NCI-H345 (cell line): ENCODE results near the gene TET2.

Experiments
- DNase-seq: peaks from one replicate; lab custom pipeline; 2025; lab: John Stamatoyannopoulos, UW

TET2 gene

GRCh38 chr4:105182211-105182610 lies 35.5 kb downstream of the TET2 start:
- no peak for DNase-seq

DNA sequence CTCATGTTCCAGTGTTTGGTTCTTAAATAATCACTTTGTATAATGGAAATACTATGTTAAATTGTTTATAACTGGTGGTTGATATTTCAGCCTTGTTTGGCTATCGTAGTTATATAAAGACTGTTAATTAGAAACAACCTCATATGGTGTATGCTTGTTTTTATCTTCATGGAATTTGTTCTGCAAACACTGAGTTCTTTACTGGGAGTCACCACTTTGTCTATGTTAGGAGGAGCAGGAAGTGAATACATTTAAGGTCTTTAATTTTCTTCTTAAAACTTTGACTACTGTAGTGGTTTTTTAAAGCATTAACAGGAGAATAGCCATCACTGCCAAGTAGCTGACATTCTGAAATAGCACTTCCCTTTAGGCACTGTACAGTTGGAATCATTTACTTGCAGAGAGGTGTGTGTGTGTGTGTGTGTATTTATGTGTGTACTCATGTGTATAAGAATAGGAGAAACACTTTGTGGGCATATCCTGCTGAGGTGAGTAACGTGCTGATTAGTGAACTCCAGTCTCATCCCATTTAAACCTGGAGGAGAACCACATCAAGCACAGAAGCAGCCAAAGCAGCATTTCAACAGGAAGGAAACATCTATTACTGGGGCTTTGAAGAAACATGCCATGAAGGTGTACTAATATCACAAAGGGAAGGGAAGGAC lies 37.8 kb downstream of the TET2 start:
- no peak for DNase-seq

DNA sequence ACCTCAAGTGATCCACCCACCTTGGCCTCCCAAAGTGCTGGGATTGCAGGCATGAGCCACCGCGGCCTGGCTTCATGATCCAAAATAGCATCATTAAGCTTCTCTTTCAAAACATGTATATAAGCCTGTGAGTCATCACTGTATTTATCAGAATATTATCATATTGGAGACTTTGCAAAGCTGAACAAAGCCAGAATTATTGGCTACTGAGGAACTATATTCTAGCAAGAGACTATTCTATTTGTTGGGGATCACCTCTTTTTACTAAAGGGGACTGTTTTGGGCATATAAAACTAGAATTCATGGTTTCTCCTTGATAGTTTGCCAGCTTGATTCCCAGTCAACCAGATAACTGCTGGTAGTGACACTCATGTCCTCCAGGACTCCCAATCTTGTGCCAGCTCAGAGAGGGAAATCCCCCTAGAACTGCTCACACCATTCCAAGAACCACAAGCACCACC lies 40.1 kb downstream of the TET2 start:
- no peak for DNase-seq

GRCh38 chr4:105189855-105190650 lies 43.4 kb downstream of the TET2 start:
- DNase-seq = no peak

DNA sequence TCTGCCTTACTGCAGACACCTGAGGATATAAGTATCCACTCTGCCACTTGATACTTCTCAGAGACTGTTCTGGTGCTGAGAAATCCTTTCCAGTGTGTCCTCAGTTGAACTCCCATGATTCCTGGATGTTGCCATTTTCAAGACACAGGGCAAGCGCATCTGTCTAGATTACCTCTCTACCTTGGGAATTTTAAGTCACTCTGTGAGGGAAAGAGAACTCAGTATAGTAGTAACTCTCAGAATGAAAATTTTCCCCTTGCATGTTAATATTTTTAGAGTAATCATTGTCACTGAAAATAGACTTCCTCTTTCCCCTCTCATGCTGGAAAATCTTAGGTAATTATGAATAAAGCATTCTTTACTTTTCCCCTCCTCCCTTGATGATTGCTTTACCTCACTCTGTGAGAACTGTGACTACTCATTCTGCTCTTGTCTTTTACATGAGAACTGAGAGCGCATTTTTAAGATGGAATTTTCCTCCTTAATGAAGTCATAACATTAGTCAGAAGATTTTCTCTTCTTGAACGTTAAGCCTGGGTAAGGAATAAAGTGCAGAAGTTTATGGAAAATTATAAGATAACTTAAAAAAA lies 45.0 kb downstream of the TET2 start:
- no peak for DNase-seq

DNA sequence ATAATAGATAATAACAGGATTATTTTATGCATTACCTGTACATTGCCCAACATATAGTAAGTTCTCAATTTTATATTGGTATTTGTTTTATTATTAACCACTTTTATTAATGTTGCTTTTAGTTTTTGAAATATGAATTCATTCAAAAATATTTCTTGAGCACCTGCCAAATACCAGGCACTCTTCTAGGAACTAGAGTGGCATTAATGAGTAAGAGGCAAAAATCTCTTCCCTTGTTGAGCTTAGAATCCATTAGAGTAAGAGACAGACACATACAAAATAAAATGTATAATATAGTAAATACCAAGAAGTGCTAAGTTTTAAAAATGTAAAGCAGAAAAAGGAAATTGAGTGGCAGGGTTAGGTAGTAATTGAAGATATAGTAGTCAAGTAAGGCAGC lies 45.8 kb downstream of the TET2 start:
- DNase-seq = no peak

GRCh38 chr4:105192910-105193309 lies 46.2 kb downstream of the TET2 start:
- DNase-seq = no peak

- no peak for DNase-seq
These were observed 46.9 kb downstream of the TET2 start for GRCh38 chr4:105193536-105193935.

DNA sequence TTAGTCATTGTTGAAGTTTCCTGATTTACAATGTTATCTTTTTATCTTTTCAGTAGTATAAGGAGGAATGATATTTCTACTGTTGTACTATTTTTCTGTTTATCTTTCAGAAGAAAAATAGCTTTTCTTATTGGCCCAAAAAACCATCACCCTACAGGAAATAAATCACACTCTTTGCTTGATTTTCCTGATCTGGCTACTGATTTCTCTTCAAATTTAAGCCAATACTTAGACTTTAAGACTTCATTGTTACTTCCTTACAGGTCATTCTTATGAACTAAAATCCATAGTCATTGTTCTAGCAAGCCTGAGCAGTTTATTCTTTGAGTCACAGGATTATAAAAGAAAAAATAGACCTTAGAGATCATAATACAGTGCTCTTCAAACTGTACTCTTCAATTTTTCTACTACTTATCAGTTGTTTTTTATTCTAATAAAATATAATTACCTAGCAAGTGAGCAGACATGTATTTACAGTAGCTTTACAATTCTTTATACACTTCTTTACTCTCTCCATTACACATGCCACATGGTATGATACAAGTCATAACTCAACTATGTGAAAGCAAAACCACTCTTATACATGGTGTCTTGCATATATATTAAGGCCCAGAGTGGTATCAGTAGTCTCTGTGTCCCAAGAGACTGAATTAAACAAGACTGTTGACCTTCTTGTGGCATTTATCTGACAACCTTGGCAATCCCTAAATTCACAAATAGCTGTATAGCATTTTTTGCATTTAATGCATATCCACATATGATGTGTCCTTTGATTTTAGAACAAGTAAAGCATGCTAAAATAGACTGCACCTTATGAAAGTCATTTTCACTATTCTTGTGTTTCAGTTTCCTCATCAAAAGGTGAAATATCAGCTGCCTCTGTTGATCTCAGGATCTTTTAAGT lies 47.9 kb downstream of the TET2 start:
- DNase-seq = no peak

DNA sequence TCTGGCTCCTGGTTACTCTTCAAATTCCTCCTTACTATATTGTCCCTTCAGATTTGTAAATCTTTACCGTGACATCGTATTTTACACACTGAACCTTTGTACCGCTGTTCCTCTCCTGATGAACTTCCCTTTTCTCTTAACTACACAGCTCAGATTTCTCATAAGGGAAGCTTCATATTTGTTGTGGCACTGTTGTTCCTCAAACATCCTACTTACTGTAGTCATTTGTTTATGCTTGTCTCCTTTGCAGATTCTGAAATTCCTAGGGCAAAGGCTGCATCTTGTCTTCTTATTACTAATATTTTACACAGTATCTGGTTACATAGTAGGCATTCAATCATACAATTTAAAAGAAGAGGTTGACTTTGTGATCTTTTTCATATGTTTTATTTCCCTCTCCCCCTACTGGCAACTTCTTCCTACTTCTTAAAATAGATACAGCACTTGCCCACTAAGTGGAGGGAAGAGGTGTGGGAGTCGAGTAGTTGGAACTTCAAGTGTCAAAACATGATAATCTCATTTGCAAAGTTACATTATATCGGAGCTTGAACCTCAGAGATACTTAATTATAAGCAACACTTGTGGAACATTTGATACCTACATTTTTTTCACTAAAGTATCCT lies 50.0 kb downstream of the TET2 start:
- no peak for DNase-seq

- DNase-seq = no peak
These were observed 51.1 kb downstream of the TET2 start for GRCh38 chr4:105197777-105198176.

DNA sequence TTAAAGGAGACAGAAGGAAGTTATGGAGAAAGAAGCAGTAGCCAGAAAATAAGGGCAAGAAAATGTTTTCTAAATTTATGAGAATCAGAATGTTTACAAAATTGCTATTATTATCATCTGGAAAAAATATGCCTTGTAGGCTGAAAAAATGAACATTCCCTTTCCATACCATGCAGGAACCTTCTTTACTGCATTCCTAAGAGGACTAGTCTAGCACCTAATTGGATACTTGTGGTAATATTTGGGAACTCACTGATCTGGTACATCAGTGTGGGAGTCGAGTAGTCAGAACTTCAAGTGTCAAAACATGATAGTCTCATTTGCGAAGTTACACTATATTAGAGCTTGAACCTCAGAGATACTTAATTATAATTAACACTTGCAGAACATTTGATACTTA lies 51.9 kb downstream of the TET2 start:
- DNase-seq = no peak

GRCh38 chr4:105206214-105206613 lies 59.5 kb downstream of the TET2 start:
- DNase-seq = no peak

DNA sequence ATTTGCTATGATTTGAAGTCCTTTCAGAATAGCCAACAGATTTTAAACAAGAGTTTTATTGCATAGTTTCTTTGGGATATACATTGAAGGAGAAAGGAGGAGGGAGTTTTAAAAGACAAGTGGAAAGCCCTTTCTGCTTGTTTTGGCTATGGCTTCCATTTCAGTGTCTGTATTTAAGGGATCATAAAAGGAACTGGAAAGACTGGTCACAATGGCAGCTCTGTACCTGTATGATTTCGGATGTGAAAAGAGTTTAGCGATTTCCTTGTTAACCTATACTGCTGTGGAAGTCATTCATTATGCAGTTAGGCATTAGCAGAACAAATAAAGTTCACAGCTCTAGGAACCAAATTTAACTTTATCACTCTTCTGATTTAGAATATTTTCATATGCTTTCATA lies 60.7 kb downstream of the TET2 start:
- no peak for DNase-seq

- DNase-seq = no peak
These were observed 61.9 kb downstream of the TET2 start for GRCh38 chr4:105208561-105208960.

- no peak for DNase-seq
These were observed 64.2 kb downstream of the TET2 start for GRCh38 chr4:105210916-105211315.

DNA sequence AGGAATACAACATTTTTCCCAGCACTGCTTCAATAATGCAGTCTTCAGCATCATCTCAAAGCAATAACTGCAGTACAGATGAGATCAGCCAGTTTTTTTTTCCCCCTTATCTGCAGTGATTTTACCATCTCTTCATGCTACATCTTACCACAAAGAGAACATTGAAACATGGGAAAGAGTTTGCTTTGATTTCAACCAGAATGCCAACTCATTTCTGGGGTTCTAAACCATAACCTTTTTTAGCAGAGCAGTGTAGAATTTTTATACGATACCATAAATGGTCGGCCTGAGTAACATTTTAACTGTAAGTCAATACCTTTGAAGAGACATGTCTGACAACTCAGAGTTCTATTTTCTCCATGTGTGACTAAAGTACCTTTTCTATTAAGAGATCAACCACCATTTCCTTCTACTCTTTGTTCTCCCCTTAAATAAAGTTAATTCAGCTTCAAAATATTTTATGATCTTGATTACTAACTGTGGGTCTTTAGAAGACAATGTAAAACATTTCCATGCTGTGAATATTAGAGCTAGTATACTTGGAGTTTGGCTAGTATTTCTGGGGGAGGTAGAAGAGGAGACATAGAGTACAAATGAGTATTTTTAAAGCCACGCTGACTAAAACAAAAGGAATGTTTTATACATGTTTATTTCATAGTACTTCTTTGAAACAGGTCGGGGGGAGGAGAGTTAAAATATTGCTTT lies 69.1 kb downstream of the TET2 start:
- no peak for DNase-seq

- DNase-seq = no peak
These were observed 78.8 kb downstream of the TET2 start for GRCh38 chr4:105225500-105225899.

DNA sequence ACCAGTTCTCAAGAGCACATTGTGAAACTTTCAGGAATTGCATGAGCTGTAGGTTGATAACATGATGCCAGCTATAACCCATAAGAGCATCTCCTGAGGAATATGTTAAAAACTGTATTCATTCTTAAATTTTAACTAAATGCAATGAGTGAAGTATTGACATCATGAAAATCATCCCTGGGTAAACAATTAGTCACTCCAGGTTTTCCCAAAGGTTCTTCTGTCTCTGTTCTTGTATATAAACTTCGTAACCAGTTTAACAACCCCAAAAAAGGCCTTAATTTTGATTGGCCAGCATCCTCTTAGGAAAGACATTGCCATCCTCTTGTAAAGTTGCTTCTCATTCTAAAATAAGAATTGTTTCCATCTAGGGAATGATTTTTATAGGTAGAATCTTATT lies 80.4 kb downstream of the TET2 start:
- DNase-seq = no peak

DNA sequence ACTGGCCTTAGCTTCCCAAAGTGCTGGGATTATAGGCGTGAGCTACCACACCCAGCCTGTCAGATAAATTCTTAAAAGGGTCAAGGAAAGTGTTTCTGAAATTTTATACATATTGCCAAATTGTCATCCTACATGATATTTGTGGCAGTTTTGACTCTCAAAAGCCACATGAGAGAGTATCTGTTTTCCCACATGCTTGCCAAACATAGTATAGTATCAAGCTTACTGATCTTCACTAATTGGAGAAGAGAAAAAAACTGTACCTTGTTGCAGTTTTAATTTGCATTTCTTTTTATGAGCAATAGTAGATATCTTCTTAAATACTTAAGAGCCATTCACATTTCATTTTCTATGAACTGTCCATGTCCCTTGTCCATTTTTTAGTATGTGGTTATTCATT lies 83.6 kb downstream of the TET2 start:
- DNase-seq = no peak

- no peak for DNase-seq
These were observed 85.7 kb downstream of the TET2 start for GRCh38 chr4:105232374-105232773.
